PC-3 (cell line): ENCODE results near the gene TSSC4. TPM values are rescaled to one million over a fixed set of nuclear protein-coding genes. Genes with fewer than 3 reads are reported as not detected.

ENCODE experiments used
- ATAC-seq: fragments of 200-7000 bp; cut with Tn5 transposase; 2 replicates; pipeline ENCODE4 v1.9.1; 2020; ENCODE audit warnings: mild to moderate bottlenecking, moderate library complexity
- BruUV-seq: library from RNA; stranded (reverse); fragments of 400-500 nt; replicated peaks from 2 replicates; lab custom pipeline; 2021; lab: Mats Ljungman, UMichigan
- CTCF ChIA-PET: fragments of 300-600 bp; sonication (Branson Sonifier 250); formaldehyde crosslinking; loops from one replicate; lab custom pipeline; 2022; ENCODE audit warnings: antibody characterized with exemption; lab: Charles Lee
- POLR2A ChIA-PET: fragments of 300-600 bp; sonication (Branson Sonifier 250); formaldehyde crosslinking; loops from one replicate; lab custom pipeline; 2022; ENCODE audit warnings: antibody characterized with exemption; ENCODE audit not compliant: unreplicated experiment; lab: Charles Lee
- DNase-seq: peaks from one replicate; pipeline ENCODE4 v3.0.0-alpha.2; 2015
- H2AFZ ChIP-seq: fragments of 300-600 bp; sonication (generic); 2 replicates; pipeline ENCODE4 v1.6.0; 2016; ENCODE audit warnings: antibody characterized with exemption, low read length
- H3F3A ChIP-seq: fragments of 300-600 bp; sonication (generic); one replicate; pipeline ENCODE4 v1.6.0; 2017; ENCODE audit warnings: antibody characterized with exemption, low read length, control low read depth, mild to moderate bottlenecking; ENCODE audit not compliant: unreplicated experiment
- H3K27ac ChIP-seq: fragments of 300-600 bp; sonication (generic); 2 replicates; pipeline ENCODE4 v1.5.1; 2016; ENCODE audit warnings: mild to moderate bottlenecking, low read length
- H3K27me3 ChIP-seq: fragments of 300-600 bp; sonication (generic); 2 replicates; pipeline ENCODE4 v1.6.1; 2016; ENCODE audit warnings: low read length, mixed read lengths
- H3K36me3 ChIP-seq: fragments of 300-600 bp; sonication (generic); 2 replicates; pipeline ENCODE4 v1.6.1; 2016; ENCODE audit warnings: low read depth, mixed run types, low read length, mixed read lengths
- H3K4me1 ChIP-seq: fragments of 300-600 bp; sonication (generic); 2 replicates; pipeline ENCODE4 v1.5.1; 2016; ENCODE audit warnings: low read length; ENCODE audit not compliant: insufficient read depth
- H3K4me2 ChIP-seq: fragments of 300-600 bp; sonication (generic); 2 replicates; pipeline ENCODE4 v1.6.0; 2016; ENCODE audit warnings: low read length
- H3K4me3 ChIP-seq: fragments of 300-600 bp; sonication (generic); 2 replicates; pipeline ENCODE4 v1.5.1; 2016; ENCODE audit warnings: mild to moderate bottlenecking, low read length, mixed read lengths
- H3K79me2 ChIP-seq: fragments of 300-600 bp; sonication (generic); 2 replicates; pipeline ENCODE4 v1.6.1; 2017; ENCODE audit warnings: low read length, mixed read lengths
- H3K9ac ChIP-seq: fragments of 300-600 bp; sonication (generic); 2 replicates; pipeline ENCODE4 v1.6.0; 2016; ENCODE audit warnings: mild to moderate bottlenecking, low read length
- H3K9me2 ChIP-seq: fragments of 300-600 bp; sonication (generic); replicated peaks from 2 replicates; pipeline ENCODE4 v1.6.1; 2016; ENCODE audit warnings: mixed run types, low read length, mixed read lengths
- H3K9me3 ChIP-seq: fragments of 300-600 bp; sonication (generic); 2 replicates; pipeline ENCODE4 v1.6.1; 2016; ENCODE audit warnings: low read length, mixed read lengths
- H4K20me1 ChIP-seq: fragments of 300-600 bp; sonication (generic); 2 replicates; pipeline ENCODE4 v1.6.1; 2016; ENCODE audit warnings: low read length, mixed read lengths
- EZH2 ChIP-seq: fragments of 300-600 bp; sonication (generic); IDR thresholded peaks from one replicate; pipeline ENCODE4 v1.6.1; 2017; ENCODE audit warnings: antibody characterized with exemption, mild to moderate bottlenecking, low read length; ENCODE audit not compliant: unreplicated experiment
- EZH2phosphoT487 ChIP-seq: fragments of 300-600 bp; sonication (generic); IDR thresholded peaks from 2 replicates; pipeline ENCODE4 v1.6.1; 2018; ENCODE audit warnings: mild to moderate bottlenecking, antibody characterized with exemption, low read length, borderline replicate concordance
- intact Hi-C: fragments of 100-400 bp; cut with micrococcal nuclease; formaldehyde crosslinking; loops from 2 replicates; pipeline ENCODE4 v1.9.0; 2023
- total RNA-seq: library from RNA; depleted of rRNA; stranded (reverse); fragments of >200 nt; gene quantifications from 2 replicates; pipeline ENCODE4 v1.2.3, GENCODE V29; 2014
- TF ChIP-seq, protein P1 (sequence below): fragments of 300-600 bp; sonication (generic); conservative IDR thresholded peaks from 2 replicates; pipeline ENCODE4 v1.5.1; 2017; ENCODE audit warnings: antibody characterized with exemption, low read depth, mild to moderate bottlenecking, low read length

Gene TSSC4
- total RNA-seq, 1 experiment from 2014 or later: 88.3 TPM

DNA sequence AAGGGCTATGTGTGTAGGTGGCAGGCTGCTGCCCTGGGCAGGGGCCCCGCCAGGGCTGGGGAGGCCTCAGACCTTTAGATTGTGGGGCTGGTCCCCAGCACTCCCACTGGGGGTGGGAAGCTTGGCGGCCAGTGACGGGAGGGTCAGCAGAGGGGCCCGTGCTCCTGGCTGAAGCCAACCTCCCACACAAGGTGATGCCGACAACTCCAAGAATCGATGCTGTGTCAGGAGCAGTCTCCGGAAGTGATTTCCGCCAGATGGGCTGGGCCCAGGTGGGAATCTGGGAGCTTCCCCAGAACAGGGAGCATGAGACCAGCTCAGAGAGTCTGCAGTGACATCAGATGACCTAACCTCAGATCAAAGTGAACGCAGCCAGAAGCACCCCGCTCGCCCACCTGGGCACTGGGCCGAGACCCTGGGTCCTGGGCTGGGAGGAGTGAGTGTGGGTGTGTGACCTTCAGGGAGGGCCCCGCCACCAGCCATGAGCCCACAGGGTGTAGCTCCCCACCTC is 36.0 kb downstream of the TSSC4 start:
- H3F3A ChIP-seq: no peaks in the 10 kb centered on the region
- H3K9me2 ChIP-seq: no peaks in the 10 kb centered on the region
- H3K36me3 ChIP-seq: no peaks in the 10 kb centered on the region
- H3K9me3 ChIP-seq: no peaks in the 10 kb centered on the region
- ATAC-seq (no peak), DNase-seq (no peak)
- no peak overlapping the region for H3K27ac ChIP-seq
- no peak overlapping the region for H3K9ac ChIP-seq
- ChIA-PET CTCF (no interaction called here), POLR2A (no interaction called here)
- TF ChIP-seq EZH2 (no peak), EZH2phosphoT487 (no peak)
- TF ChIP-seq, protein P1, sequence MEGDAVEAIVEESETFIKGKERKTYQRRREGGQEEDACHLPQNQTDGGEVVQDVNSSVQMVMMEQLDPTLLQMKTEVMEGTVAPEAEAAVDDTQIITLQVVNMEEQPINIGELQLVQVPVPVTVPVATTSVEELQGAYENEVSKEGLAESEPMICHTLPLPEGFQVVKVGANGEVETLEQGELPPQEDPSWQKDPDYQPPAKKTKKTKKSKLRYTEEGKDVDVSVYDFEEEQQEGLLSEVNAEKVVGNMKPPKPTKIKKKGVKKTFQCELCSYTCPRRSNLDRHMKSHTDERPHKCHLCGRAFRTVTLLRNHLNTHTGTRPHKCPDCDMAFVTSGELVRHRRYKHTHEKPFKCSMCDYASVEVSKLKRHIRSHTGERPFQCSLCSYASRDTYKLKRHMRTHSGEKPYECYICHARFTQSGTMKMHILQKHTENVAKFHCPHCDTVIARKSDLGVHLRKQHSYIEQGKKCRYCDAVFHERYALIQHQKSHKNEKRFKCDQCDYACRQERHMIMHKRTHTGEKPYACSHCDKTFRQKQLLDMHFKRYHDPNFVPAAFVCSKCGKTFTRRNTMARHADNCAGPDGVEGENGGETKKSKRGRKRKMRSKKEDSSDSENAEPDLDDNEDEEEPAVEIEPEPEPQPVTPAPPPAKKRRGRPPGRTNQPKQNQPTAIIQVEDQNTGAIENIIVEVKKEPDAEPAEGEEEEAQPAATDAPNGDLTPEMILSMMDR: no peak
- H4K20me1 ChIP-seq: no peaks in the 10 kb centered on the region
- H3K4me1 ChIP-seq: no peaks in the 10 kb centered on the region
- intact Hi-C loops: no loop called here
- H3K79me2 ChIP-seq: no peaks in the 10 kb centered on the region
- H2AFZ ChIP-seq: no peak overlapping the region
- H3K4me3 ChIP-seq: no peak overlapping the region
- no TSS peak for BruUV-seq
- H3K27me3 ChIP-seq: no peaks in the 10 kb centered on the region
- H3K4me2 ChIP-seq: no peak overlapping the region

DNA sequence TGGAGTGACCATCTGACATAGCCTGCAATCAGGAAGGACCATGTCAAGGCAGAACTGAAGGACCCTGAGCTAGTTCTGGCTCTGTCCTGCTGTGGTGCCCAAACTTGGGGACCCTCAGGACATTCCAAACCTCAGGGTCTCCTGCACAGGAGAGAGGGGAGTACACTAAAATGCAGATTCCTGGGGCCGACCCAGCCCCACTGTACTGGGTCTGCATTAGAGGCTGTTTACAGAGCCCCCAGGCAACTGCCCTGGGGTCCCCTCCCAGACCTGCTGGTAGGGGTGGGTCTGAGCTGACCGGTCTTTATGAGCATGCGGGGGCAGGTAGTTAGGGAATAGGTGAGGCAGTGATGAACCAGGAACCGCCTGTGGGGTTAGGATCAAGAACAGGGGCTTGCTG is 37.0 kb downstream of the TSSC4 start:
- ChIA-PET POLR2A (no interaction called here), CTCF (no interaction called here)
- Histone ChIP-seq H3K9me2 (no peaks in the 10 kb centered on the region), H4K20me1 (no peaks in the 10 kb centered on the region), H3K79me2 (no peaks in the 10 kb centered on the region), H3K9ac (no peak overlapping the region), H3F3A (no peaks in the 10 kb centered on the region), H3K4me2 (no peak overlapping the region), H3K27me3 (no peaks in the 10 kb centered on the region), H3K4me3 (no peak overlapping the region), H3K9me3 (no peaks in the 10 kb centered on the region), H3K36me3 (no peaks in the 10 kb centered on the region), H3K4me1 (no peaks in the 10 kb centered on the region), H3K27ac (no peak overlapping the region), H2AFZ (no peak overlapping the region)
- BruUV-seq: no TSS peak
- ATAC-seq: no peak
- no peak for DNase-seq
- intact Hi-C loops: no loop called here
- no peak for TF ChIP-seq EZH2
- no peak for TF ChIP-seq EZH2phosphoT487
- TF ChIP-seq, protein P1: no peak

DNA sequence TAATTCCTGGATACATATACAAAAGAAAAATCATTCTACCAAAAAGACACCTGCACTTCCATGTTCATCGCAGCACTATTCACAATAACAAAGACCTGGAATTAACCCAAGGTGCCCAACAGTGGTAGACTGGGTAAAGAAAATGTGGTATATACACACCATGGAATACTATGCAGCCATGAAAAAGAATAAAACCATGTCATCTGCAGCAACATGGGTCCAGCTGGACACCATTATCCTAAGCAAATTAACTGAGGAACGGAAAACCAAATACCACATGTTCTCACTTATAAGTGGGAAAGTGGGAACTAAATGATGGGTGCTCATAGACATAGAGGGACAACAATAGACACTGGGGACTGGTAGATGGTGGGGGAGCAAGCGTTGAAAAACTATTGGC is 39.3 kb downstream of the TSSC4 start:
- Histone ChIP-seq H3F3A (no peaks in the 10 kb centered on the region), H3K9ac (no peak overlapping the region), H3K9me3 (no peaks in the 10 kb centered on the region), H2AFZ (no peak overlapping the region), H3K36me3 (no peaks in the 10 kb centered on the region), H3K4me1 (no peaks in the 10 kb centered on the region), H3K4me2 (no peak overlapping the region), H3K9me2 (no peaks in the 10 kb centered on the region), H3K27ac (no peak overlapping the region), H3K4me3 (no peak overlapping the region), H3K79me2 (no peaks in the 10 kb centered on the region), H4K20me1 (no peaks in the 10 kb centered on the region), H3K27me3 (no peaks in the 10 kb centered on the region)
- intact Hi-C loops: no loop called here
- CTCF ChIA-PET: no interaction called here
- ATAC-seq: no peak
- TF ChIP-seq, protein P1: no peak
- TF ChIP-seq EZH2phosphoT487 (no peak), EZH2 (no peak)
- POLR2A ChIA-PET: no interaction called here
- DNase-seq: no peak
- no TSS peak for BruUV-seq
